GM21619 (cell line): ENCODE results near the gene CHST15.

Experiments
- ATAC-seq: cut with Tn5 transposase; IDR thresholded peaks from one replicate; pipeline ENCODE4 v1.9.1; 2021; ENCODE audit not compliant: unreplicated experiment

The CHST15 gene

GRCh38 chr10:124092860-124093773, at the start of gene CHST15:
Gene CHST15, minus strand, starts transcription at chr10:124093598. Its CDS starts 47,386 bp downstream, at chr10:124046212.
- ATAC-seq: no peak

GRCh38 chr10:124142960-124143359, 49.6 kb upstream of the CHST15 start:
- no peak for ATAC-seq

- no peak for ATAC-seq
These were observed 48.8 kb upstream of the CHST15 start for GRCh38 chr10:124142006-124142739.

DNA sequence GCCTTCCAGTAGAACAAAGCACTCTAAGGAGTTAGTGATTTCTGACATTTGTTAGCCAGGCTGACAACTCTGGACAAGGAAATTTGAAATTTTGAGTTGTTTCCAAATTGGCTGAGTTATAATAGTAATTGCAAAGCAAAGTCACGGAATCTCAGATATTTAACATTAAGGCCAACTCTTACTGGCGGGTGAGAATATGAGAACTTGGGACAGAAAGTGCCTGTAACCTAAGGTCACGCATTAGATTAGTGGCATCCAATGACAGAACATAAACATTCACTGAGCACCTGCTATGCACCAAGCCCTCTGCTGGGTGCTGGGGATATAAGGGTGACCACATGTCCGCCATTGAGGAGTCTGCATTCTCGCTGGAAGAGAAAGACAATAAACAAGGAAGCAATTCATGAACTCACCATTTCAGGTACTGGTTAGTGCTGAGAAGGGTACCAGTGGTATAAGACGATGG, 45.5 kb upstream of the CHST15 start:
- ATAC-seq: no peak

DNA sequence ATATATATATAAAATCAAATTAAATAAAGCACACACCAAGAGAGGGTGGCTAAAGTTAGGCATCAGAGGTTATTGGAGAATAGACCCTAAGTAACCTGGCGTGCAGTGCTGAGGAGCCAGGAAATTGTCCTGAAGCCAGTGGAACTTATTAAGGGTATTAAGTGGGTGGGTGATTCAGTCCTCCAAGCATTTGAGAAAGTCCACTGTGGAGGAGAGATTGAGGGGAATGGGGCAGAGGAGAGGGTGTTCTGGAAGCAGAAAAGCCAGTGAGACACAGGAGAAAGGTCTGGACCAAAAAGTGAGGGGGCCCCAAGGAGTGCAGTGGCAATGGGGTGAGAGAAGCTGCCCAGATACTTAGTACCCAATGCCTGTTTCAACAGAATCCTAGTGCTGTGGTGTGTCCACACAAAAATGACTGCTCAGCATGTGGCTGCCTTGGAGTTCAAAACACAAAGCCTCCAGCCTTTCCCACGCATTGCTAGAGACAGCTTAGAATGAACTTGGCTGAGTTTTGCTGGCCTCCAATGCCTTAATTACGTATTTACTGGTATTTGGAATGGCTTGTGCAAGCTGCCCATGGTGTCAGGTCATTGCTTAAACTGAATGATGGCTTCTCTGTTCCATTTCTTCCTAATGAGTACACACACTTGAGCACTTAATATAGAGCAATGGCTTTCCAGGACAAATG, 44.9 kb upstream of the CHST15 start:
- ATAC-seq: no peak

- ATAC-seq: no peak
These were observed 41.0 kb upstream of the CHST15 start for GRCh38 chr10:124134251-124134893.

- no peak for ATAC-seq
These were observed 39.5 kb upstream of the CHST15 start for GRCh38 chr10:124132876-124133275.

DNA sequence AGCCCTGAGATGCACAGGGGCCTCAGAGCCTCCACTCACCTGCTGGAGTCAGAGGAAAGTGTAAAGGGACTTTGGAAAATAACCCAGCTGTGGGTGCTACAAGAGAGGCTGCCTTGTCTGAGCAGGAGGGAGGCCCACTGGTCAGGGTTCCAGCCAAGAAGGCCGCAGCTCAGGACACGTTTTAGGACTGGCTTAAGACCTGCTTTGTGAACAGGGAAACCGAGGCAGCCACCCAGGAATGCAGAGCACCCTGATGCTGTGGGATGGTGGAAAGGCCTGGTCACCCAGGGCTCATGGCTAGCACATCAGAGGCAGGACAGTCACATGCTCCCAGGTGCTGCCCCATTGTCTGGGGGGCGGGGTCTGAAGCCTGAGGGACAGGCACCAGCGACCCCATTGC, 38.9 kb upstream of the CHST15 start:
- ATAC-seq: no peak

- ATAC-seq: no peak
These were observed 37.8 kb upstream of the CHST15 start for GRCh38 chr10:124131172-124131571.

GRCh38 chr10:124130198-124130900, 37.0 kb upstream of the CHST15 start:
- no peak for ATAC-seq

DNA sequence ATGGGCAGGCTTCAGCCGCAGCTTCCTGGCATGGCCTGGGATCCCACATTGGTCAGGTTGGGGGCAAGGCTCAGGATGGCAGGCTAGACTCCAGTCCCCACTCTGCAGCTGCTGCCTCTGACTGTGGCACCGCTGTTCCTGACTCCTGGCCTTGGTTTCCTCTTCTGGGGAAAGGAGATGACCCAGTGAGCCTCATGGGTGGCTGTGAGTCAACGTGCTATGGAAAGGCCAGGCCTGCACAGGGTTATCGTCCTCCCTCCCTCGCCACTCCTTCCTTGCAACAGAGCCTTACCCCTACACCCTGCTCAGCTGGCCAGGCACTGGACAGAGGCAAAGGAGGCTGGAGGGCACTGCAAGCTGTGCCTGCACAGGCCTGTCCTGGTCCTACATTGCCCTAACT, 36.1 kb upstream of the CHST15 start:
- no peak for ATAC-seq

DNA sequence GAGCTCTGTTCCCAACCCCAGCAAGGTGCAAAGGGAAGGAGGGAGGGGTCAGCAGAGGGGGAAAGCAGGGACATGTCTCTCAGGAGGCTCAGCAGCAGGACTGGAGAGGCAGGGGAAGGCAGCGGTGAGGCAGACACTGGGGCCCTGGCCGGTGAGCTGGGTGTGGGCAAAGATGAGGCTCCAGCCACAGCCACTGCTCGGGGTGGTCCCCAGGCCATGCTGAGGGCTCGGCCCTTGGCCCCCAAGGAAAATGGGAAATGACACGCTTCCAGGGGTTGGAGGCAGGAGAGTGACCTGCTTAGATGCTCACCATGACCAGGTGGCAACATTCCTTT, 35.4 kb upstream of the CHST15 start:
- ATAC-seq: no peak

DNA sequence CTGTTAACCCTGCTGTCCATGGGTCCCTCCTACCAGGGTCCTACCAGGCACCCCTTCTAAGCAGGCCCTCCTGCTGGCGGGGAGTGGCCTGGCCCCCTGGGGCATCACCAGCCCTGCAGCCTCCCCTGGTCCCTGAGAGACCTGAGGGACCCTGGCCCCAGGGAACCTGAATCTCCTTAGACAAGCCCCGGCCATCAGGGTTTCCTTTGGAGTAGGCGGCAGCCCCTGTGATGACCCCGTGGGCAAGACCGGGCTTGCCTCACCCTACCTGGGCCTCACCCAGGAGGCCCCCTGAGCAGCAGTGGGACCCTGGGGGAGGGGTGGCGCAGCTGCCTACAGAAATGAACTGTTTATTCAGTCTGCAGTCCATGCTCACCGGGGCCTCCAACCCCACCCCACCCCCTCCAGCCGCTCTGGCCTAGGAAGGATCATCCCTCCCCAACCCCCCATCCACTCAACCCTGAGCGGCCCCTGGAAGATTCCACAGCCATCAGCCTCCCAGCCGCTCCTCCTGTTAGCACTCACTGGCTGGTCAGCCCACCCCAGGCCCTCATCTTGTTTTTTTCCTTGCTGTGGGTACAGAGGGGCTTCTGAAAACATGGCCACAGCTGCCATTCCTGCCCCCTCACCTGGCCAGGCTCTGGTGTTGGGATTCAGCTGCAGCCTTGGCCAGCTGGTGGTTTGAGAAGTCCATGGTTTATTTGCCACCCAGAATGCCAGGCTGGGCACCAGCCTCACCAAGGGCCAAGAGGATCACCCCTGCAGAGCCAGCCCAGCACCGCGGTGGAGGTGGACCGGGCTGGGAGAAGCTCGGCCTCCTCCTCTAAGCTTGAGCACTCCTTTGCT, 34.8 kb upstream of the CHST15 start:
- no peak for ATAC-seq

GRCh38 chr10:124127563-124127962, 34.2 kb upstream of the CHST15 start:
- no peak for ATAC-seq

GRCh38 chr10:124126983-124127385, 33.6 kb upstream of the CHST15 start:
- no peak for ATAC-seq

- no peak for ATAC-seq
These were observed 33.0 kb upstream of the CHST15 start for GRCh38 chr10:124126145-124126982.

- ATAC-seq: no peak
These were observed 32.1 kb upstream of the CHST15 start for GRCh38 chr10:124125305-124126116.

DNA sequence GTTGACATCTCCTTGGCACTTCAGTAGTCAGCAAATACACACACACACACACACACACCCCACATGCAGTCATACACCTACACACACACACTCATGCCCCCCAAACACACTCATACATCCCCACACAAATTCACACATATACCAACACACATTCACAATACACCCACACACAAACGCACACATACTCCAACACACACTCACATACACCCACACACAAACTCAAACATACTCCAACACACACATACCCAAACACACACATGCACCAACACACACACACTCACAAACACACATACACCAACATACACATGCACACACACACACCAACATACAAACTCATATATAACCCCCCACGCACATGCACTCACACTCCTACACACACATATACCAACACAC, 31.4 kb upstream of the CHST15 start:
- no peak for ATAC-seq
